HepG2 (cell line): ENCODE results near the gene CD180. TPM values are rescaled to one million over a fixed set of nuclear protein-coding genes. Genes with fewer than 3 reads are reported as not detected.

Source experiments
- CENPX ChIP-seq: sonication (generic); formaldehyde crosslinking; IDR thresholded peaks from 2 replicates; pipeline ENCODE4 v1.9.0; 2021; ENCODE audit warnings: mild to moderate bottlenecking, missing genetic modification reagents, moderate library complexity
- EEA1 ChIP-seq: sonication (generic); formaldehyde crosslinking; IDR thresholded peaks from 2 replicates; pipeline ENCODE4 v1.5.1; 2020; ENCODE audit warnings: mild to moderate bottlenecking, missing genetic modification reagents, borderline replicate concordance
- HOXD1 ChIP-seq: sonication (generic); formaldehyde crosslinking; IDR thresholded peaks from 2 replicates; pipeline ENCODE4 v1.5.0; 2020; ENCODE audit warnings: missing genetic modification reagents
- KLF15 ChIP-seq: sonication (generic); formaldehyde crosslinking; IDR thresholded peaks from 2 replicates; pipeline ENCODE4 v1.8.1; 2023; ENCODE audit warnings: borderline replicate concordance, mild to moderate bottlenecking, inconsistent platforms, missing genetic modification reagents, mixed read lengths
- MIER2 ChIP-seq: IDR thresholded peaks from 2 replicates; pipeline ENCODE4 v1.6.1; 2016; ENCODE audit warnings: missing biosample characterization, missing genetic modification reagents
- NFE2 ChIP-seq: sonication (generic); formaldehyde crosslinking; IDR thresholded peaks from 2 replicates; pipeline ENCODE4 v1.4.0; 2020; ENCODE audit warnings: missing genetic modification reagents
- PAF1 ChIP-seq: IDR thresholded peaks from 2 replicates; pipeline ENCODE4 v1.6.1; 2016; ENCODE audit warnings: missing genetic modification reagents, missing compliant biosample characterization
- RFXANK ChIP-seq: IDR thresholded peaks from 2 replicates; pipeline ENCODE4 v1.6.1; 2016
- SNAPC2 ChIP-seq: sonication (generic); formaldehyde crosslinking; IDR thresholded peaks from 2 replicates; pipeline ENCODE4 v1.8.1; 2022; ENCODE audit warnings: mild to moderate bottlenecking, missing genetic modification reagents
- SOX13 ChIP-seq, 3 experiments: fragments of 450-650 bp in 1 of 3; sonication (generic) in 1 of 3; formaldehyde crosslinking in 1 of 3; IDR thresholded peaks in 2 of 3; conservative IDR thresholded peaks in 1 of 3; 2 replicates each; pipeline versions ENCODE4 v1.5.0 to v1.6.1; 2016 to 2020; ENCODE audit warnings: antibody characterized with exemption in 1 of 3, mild to moderate bottlenecking in 1 of 3, missing compliant biosample characterization in 1 of 3, missing genetic modification reagents in 1 of 3, moderate library complexity in 1 of 3
- TARDBP ChIP-seq: sonication (generic); formaldehyde crosslinking; IDR thresholded peaks from 2 replicates; pipeline ENCODE4 v1.8.0; 2022; ENCODE audit warnings: mild to moderate bottlenecking, missing genetic modification reagents
- TBX3 ChIP-seq: fragments of 450-650 bp; IDR thresholded peaks from 2 replicates; pipeline ENCODE4 v1.6.1; 2017; ENCODE audit warnings: antibody characterized with exemption, mild to moderate bottlenecking, inconsistent platforms, borderline replicate concordance
- XRCC5 ChIP-seq: fragments of 200-400 bp; formaldehyde crosslinking; optimal IDR thresholded peaks from 2 replicates; pipeline ENCODE3; 2017; ENCODE audit warnings: mild to moderate bottlenecking, low read length
- ZNF230 ChIP-seq: sonication (generic); formaldehyde crosslinking; IDR thresholded peaks from 2 replicates; pipeline ENCODE4 v1.4.0; 2020; ENCODE audit warnings: mild to moderate bottlenecking, missing genetic modification reagents
- ZNF343 ChIP-seq: sonication (generic); formaldehyde crosslinking; IDR thresholded peaks from 2 replicates; pipeline ENCODE4 v1.4.0; 2020; ENCODE audit warnings: mild to moderate bottlenecking, missing genetic modification reagents
- ZNF383 ChIP-seq: sonication (generic); formaldehyde crosslinking; IDR thresholded peaks from 2 replicates; pipeline ENCODE4 v1.4.0; 2020; ENCODE audit warnings: missing genetic modification reagents, mild to moderate bottlenecking, borderline replicate concordance
- ZNF530 ChIP-seq: sonication (generic); formaldehyde crosslinking; IDR thresholded peaks from 2 replicates; pipeline ENCODE4 v1.5.0; 2020; ENCODE audit warnings: low read depth, mild to moderate bottlenecking, missing genetic modification reagents
- ZNF546 ChIP-seq: sonication (generic); formaldehyde crosslinking; conservative IDR thresholded peaks from 2 replicates; pipeline ENCODE4 v1.8.1; 2023; ENCODE audit warnings: mild to moderate bottlenecking, missing genetic modification reagents
- ZSCAN29 ChIP-seq: sonication (generic); formaldehyde crosslinking; conservative IDR thresholded peaks from 2 replicates; pipeline ENCODE4 v1.4.0; 2020; ENCODE audit warnings: mild to moderate bottlenecking, missing genetic modification reagents
- polyA plus RNA-seq, 8 experiments: library from polyadenylated mRNA; depleted of rRNA in 3 of 8; stranded (reverse) in 7 of 8; unstranded in 1 of 8; fragments of >200 nt; fragmentation: Illumina TruSeq in 4 of 8; extraction: Trizol in 4 of 8; gene quantifications; 2 replicates each; pipeline versions ENCODE4 v1.2.1 to v1.2.3, GENCODE V29; 2011 to 2016; ENCODE audit warnings: low read depth in 4 of 8, missing spikeins in 1 of 8, mixed read lengths in 1 of 8; ENCODE audit not compliant: insufficient read depth in 1 of 8
- total RNA-seq, 5 experiments: library from RNA; depleted of rRNA; stranded (reverse); fragments of >200 nt; fragmentation: Illumina TruSeq; extraction: Trizol; gene quantifications; 2 replicates each; pipeline ENCODE4 v1.2.3, GENCODE V29; 2016; ENCODE audit warnings: low read depth in 1 of 5
- TF ChIP-seq, protein P1 (sequence below): sonication (generic); formaldehyde crosslinking; IDR thresholded peaks from 2 replicates; pipeline ENCODE4 v1.5.0; 2020; ENCODE audit warnings: mild to moderate bottlenecking, missing genetic modification reagents, borderline replicate concordance
- TF ChIP-seq, protein P2 (sequence below): sonication (generic); formaldehyde crosslinking; IDR thresholded peaks from 2 replicates; pipeline ENCODE4 v1.5.1; 2020; ENCODE audit warnings: missing genetic modification reagents, mild to moderate bottlenecking, borderline replicate concordance
- TF ChIP-seq, protein P3 (sequence below): sonication (generic); formaldehyde crosslinking; IDR thresholded peaks from 2 replicates; pipeline ENCODE4 v1.4.0; 2020; ENCODE audit warnings: missing genetic modification reagents, borderline replicate concordance
- TF ChIP-seq, protein P4 (sequence below): sonication (generic); formaldehyde crosslinking; conservative IDR thresholded peaks from 2 replicates; pipeline ENCODE4 v1.4.0; 2020; ENCODE audit warnings: missing genetic modification reagents

Gene CD180
- total and polyA plus RNA-seq, 2 of the 13 experiments (the other 11 are each of a cell fraction or from before 2014, with no cell fraction given), result not detected

DNA sequence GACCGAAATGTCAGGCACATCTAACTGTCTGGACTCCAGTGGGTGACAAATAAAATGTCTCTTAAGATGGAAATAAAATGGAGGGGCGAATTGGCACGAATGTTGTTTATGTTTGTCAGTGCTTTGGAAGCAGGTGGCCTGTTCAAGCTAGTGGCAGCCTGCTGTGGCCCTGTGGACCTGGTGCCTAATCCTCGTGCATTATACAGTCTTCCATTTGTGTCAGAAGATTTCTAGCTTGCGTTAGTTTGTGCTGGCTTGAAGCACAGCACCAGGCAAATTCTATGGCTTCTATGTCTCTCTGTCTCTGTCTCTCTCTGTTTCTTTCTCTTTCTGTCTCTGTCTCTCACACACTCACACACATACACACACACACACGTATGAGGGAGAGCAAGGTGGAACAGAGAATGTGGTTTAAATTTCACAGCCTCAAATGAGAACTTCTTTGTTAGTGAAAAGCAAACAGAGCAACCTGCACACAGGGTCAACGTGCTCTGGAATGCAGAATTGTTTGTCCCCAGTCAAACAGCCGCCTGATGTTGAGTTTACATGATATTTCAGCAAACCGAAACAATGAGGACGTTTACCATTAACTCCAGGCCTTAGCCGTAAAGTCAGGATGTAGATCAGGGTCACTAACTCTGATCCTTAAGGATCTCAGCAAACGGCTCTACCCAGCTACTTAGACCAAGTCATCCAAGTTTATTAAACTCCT lies 39.0 kb upstream of the CD180 start (continued):
- TF ChIP-seq ZNF230 (0 out of 2 replicates have a peak, but pooled peaks have one; percentile 34), SOX13 (IDR thresholded peaks at IDR 0.05) (peak; percentile 84), SOX13 (CRISPR knock-in tag; conservative IDR thresholded peaks at IDR 0.05 in 1 of 2, IDR thresholded peaks at IDR 0.05 in 1 of 2) (peak in 1 of 2 experiments; percentile 98; a peak in 2 of 4 replicates), ZNF546 (CRISPR knock-in tag) (no peak), ZNF530 (CRISPR knock-in tag) (no peak), KLF15 (CRISPR knock-in tag) (no peak), ZNF383 (CRISPR knock-in tag) (no peak), SNAPC2 (no peak), NFE2 (no peak), MIER2 (CRISPR knock-in tag) (peak; percentile 64; the same call in 1 of the 2 replicates), PAF1 (CRISPR knock-in tag) (no peak), ZSCAN29 (0 out of 2 replicates have a peak, but pooled peaks have one; percentile 51), ZNF343 (CRISPR knock-in tag) (no peak), TBX3 (peak; percentile 64; the same call in 1 of the 2 replicates), CENPX (CRISPR knock-in tag) (no peak), XRCC5 (no peak), TARDBP (CRISPR knock-in tag) (peak; percentile 74; the same call in 1 of the 2 replicates), HOXD1 (no peak), EEA1 (CRISPR knock-in tag) (no peak), RFXANK (no peak)
- TF ChIP-seq, protein P1, sequence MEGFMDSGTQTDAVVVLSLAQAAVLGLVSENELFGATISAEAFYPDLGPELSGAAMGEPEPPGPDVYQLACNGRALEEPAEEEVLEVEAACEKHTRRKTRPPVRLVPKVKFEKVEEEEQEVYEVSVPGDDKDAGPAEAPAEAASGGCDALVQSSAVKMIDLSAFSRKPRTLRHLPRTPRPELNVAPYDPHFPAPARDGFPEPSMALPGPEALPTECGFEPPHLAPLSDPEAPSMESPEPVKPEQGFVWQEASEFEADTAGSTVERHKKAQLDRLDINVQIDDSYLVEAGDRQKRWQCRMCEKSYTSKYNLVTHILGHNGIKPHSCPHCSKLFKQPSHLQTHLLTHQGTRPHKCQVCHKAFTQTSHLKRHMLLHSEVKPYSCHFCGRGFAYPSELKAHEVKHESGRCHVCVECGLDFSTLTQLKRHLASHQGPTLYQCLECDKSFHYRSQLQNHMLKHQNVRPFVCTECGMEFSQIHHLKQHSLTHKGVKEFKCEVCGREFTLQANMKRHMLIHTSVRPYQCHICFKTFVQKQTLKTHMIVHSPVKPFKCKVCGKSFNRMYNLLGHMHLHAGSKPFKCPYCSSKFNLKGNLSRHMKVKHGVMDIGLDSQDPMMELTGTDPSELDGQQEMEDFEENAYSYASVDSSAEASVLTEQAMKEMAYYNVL (CRISPR knock-in tag), result peak; percentile 33; the same call in 1 of the 2 replicates
- TF ChIP-seq, protein P2, sequence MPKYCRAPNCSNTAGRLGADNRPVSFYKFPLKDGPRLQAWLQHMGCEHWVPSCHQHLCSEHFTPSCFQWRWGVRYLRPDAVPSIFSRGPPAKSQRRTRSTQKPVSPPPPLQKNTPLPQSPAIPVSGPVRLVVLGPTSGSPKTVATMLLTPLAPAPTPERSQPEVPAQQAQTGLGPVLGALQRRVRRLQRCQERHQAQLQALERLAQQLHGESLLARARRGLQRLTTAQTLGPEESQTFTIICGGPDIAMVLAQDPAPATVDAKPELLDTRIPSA (CRISPR knock-in tag), result no peak
- TF ChIP-seq, protein P3, sequence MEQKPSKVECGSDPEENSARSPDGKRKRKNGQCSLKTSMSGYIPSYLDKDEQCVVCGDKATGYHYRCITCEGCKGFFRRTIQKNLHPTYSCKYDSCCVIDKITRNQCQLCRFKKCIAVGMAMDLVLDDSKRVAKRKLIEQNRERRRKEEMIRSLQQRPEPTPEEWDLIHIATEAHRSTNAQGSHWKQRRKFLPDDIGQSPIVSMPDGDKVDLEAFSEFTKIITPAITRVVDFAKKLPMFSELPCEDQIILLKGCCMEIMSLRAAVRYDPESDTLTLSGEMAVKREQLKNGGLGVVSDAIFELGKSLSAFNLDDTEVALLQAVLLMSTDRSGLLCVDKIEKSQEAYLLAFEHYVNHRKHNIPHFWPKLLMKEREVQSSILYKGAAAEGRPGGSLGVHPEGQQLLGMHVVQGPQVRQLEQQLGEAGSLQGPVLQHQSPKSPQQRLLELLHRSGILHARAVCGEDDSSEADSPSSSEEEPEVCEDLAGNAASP, result peak; percentile 43; the same call in 1 of the 2 replicates
- TF ChIP-seq, protein P4, sequence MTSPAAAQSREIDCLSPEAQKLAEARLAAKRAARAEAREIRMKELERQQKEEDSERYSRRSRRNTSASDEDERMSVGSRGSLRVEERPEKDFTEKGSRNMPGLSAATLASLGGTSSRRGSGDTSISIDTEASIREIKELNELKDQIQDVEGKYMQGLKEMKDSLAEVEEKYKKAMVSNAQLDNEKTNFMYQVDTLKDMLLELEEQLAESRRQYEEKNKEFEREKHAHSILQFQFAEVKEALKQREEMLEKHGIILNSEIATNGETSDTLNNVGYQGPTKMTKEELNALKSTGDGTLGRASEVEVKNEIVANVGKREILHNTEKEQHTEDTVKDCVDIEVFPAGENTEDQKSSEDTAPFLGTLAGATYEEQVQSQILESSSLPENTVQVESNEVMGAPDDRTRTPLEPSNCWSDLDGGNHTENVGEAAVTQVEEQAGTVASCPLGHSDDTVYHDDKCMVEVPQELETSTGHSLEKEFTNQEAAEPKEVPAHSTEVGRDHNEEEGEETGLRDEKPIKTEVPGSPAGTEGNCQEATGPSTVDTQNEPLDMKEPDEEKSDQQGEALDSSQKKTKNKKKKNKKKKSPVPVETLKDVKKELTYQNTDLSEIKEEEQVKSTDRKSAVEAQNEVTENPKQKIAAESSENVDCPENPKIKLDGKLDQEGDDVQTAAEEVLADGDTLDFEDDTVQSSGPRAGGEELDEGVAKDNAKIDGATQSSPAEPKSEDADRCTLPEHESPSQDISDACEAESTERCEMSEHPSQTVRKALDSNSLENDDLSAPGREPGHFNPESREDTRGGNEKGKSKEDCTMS (CRISPR knock-in tag), result no peak
